ENCODE results near the gene PTPRA. TPM values are rescaled to one million over a fixed set of nuclear protein-coding genes. Genes with fewer than 3 reads are reported as not detected.

Gene PTPRA
- total RNA-seq, 2 experiments from 2014 or later: 65.4 to 69.5 TPM

- Mint-ChIP-seq H3K4me3 (peak overlapping the region; percentile 87), H3K4me1 (ENCODE audit: low read depth) (peaks cover 61% of the 10 kb centered on the region), H3K9me3 (no peaks in the 10 kb centered on the region), H3K36me3 (ENCODE audit: low read depth) (peaks cover 23% of the 10 kb centered on the region), H3K27ac (peak overlapping the region; percentile 16), H3K27me3 (no peaks in the 10 kb centered on the region)
- CTCF ChIA-PET: no interaction called here
- H3K36me3 ChIP-seq (ENCODE audit: insufficient read depth, low read length): peaks cover 4% of the 10 kb centered on the region
- intact Hi-C loops (cut with DNase I, micrococcal nuclease): loop anchor here in 1 of 2 experiments (10.0 kb wide), 2 partner anchors 169 to 351 kb away; partner anchors contain the start of genes GNRH2 and MRPS26
- DNase-seq (no peak), ATAC-seq (ENCODE audit: poor library complexity) (no peak)
- no peak overlapping the region for H3K27ac ChIP-seq (ENCODE audit: low read depth in 1 of 2, low read length in 2 of 2)
- H3K27me3 ChIP-seq (ENCODE audit: control insufficient read depth in 1 of 2, insufficient read depth in 2 of 2, low read length in 2 of 2): peaks cover 0 to 3% of the 10 kb centered on the region in 2 experiments
- peaks cover 50% of the 10 kb centered on the region for H3K4me1 ChIP-seq (ENCODE audit: insufficient read depth, low read length)
- POLR2A ChIA-PET: no interaction called here
- no peak overlapping the region for H3K4me3 ChIP-seq (ENCODE audit: low read length)
- no peaks in the 10 kb centered on the region for H3K9me3 ChIP-seq (ENCODE audit: control insufficient read depth in 1 of 2, insufficient read depth in 1 of 2, low read length in 2 of 2)
- TF ChIP-seq CTCF (IDR thresholded peaks at IDR 0.05): no peak
These were observed 2.5 kb downstream of the PTPRA start for GRCh38 chr20:2875690-2876203.

DNA sequence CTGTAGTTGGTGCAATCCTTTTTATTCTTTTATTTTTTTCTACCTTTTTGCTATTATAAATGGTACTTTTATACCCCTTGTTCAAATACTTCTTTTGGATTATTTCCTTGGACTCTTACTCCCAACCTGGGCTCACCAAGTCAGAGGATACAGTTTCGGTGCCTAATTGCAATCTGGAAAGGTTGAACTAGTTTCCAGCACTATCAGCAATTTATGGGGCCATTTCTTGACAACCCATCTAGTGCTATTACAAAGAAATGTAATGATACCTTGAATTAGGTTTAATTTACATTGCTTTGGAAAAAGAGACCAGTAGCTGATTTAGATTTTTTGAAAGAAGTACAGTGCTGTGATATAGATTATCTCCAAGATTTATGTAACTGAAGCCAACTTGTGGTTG, 5.2 kb downstream of the PTPRA start:
- ATAC-seq (ENCODE audit: poor library complexity) (no peak), DNase-seq (no peak)
- peaks cover 22% of the 10 kb centered on the region for H3K36me3 Mint-ChIP-seq (ENCODE audit: low read depth)
- H3K9me3 ChIP-seq (ENCODE audit: control insufficient read depth in 1 of 2, insufficient read depth in 1 of 2, low read length in 2 of 2): no peaks in the 10 kb centered on the region
- H3K27ac Mint-ChIP-seq: no peak overlapping the region
- H3K4me1 Mint-ChIP-seq (ENCODE audit: low read depth): peaks cover 55% of the 10 kb centered on the region
- no peak for TF ChIP-seq CTCF (IDR thresholded peaks at IDR 0.05)
- H3K27me3 Mint-ChIP-seq: no peaks in the 10 kb centered on the region
- peaks cover 4% of the 10 kb centered on the region for H3K36me3 ChIP-seq (ENCODE audit: insufficient read depth, low read length)
- no peaks in the 10 kb centered on the region for H3K27me3 ChIP-seq (ENCODE audit: control insufficient read depth in 1 of 2, insufficient read depth in 2 of 2, low read length in 2 of 2)
- intact Hi-C loops (cut with DNase I, micrococcal nuclease): loop anchor here in 1 of 2 experiments (10.0 kb wide), 2 partner anchors 166 to 354 kb away; partner anchors contain the start of genes GNRH2 and MRPS26
- POLR2A ChIA-PET: no interaction called here
- H3K4me3 ChIP-seq (ENCODE audit: low read length): no peak overlapping the region
- no peak overlapping the region for H3K27ac ChIP-seq (ENCODE audit: low read depth in 1 of 2, low read length in 2 of 2)
- H3K9me3 Mint-ChIP-seq: no peaks in the 10 kb centered on the region
- H3K4me3 Mint-ChIP-seq: no peak overlapping the region
- CTCF ChIA-PET: no interaction called here
- peaks cover 37% of the 10 kb centered on the region for H3K4me1 ChIP-seq (ENCODE audit: insufficient read depth, low read length)

GRCh38 chr20:2879146-2879545, 5.9 kb downstream of the PTPRA start:
- no peak for TF ChIP-seq CTCF (IDR thresholded peaks at IDR 0.05)
- Histone ChIP-seq H3K4me1 (ENCODE audit: insufficient read depth, low read length) (peaks cover 38% of the 10 kb centered on the region), H3K27ac (ENCODE audit: low read depth in 1 of 2, low read length in 2 of 2) (no peak overlapping the region), H3K27me3 (ENCODE audit: control insufficient read depth in 1 of 2, insufficient read depth in 2 of 2, low read length in 2 of 2) (no peaks in the 10 kb centered on the region), H3K36me3 (ENCODE audit: insufficient read depth, low read length) (peaks cover 4% of the 10 kb centered on the region), H3K9me3 (ENCODE audit: control insufficient read depth in 1 of 2, insufficient read depth in 1 of 2, low read length in 2 of 2) (no peaks in the 10 kb centered on the region), H3K4me3 (ENCODE audit: low read length) (no peak overlapping the region)
- Mint-ChIP-seq H3K27ac (no peak overlapping the region), H3K27me3 (no peaks in the 10 kb centered on the region), H3K4me1 (ENCODE audit: low read depth) (peaks cover 62% of the 10 kb centered on the region), H3K36me3 (ENCODE audit: low read depth) (peaks cover 22% of the 10 kb centered on the region), H3K9me3 (no peaks in the 10 kb centered on the region), H3K4me3 (no peak overlapping the region)
- ATAC-seq (ENCODE audit: poor library complexity): no peak
- POLR2A ChIA-PET: no interaction called here
- CTCF ChIA-PET: no interaction called here
- DNase-seq: no peak
- intact Hi-C loops (cut with DNase I, micrococcal nuclease): loop anchor here in 1 of 2 experiments (10.0 kb wide), 2 partner anchors 166 to 354 kb away; partner anchors contain the start of genes GNRH2 and MRPS26

Measured in CD4-positive, alpha-beta T cell (primary cell).